CD4-positive, alpha-beta memory T cell (primary cell): ENCODE measurements around the gene ACOT7. TPM values are rescaled to one million over a fixed set of nuclear protein-coding genes. Genes with fewer than 3 reads are reported as not detected.
"Not testable (repeated sequence)": the region's sequence is repeated elsewhere in the genome, so short reads cannot be mapped to it uniquely, and the experiment has no call there.

Source experiments
- CTCF ChIA-PET: fragments of 350-600 bp; sonication (Branson Sonifier 250); formaldehyde crosslinking; loops from one replicate; lab custom pipeline; 2021; ENCODE audit warnings: inconsistent platforms; ENCODE audit not compliant: partially characterized antibody; lab: Charles Lee
- POLR2A ChIA-PET: fragments of 350-600 bp; sonication (Branson Sonifier 250); formaldehyde crosslinking; loops from one replicate; lab custom pipeline; 2021; ENCODE audit not compliant: partially characterized antibody; lab: Charles Lee
- DNase-seq, 5 donors: peaks; one replicate each; pipeline versions ENCODE4 v3.0.0 to v3.0.0-alpha.2; 2020 to 2022; ENCODE audit warnings: mixed read lengths in 1 of 5
- H3K27ac ChIP-seq: one replicate; pipeline ENCODE4 v1.7.0; 2013; ENCODE audit warnings: low read depth, low read length
- H3K27me3 ChIP-seq: 2 replicates; pipeline ENCODE4 v1.7.0; 2013; ENCODE audit warnings: mild to moderate bottlenecking, low read length, moderate library complexity; ENCODE audit not compliant: insufficient read depth
- H3K36me3 ChIP-seq: 2 replicates; pipeline ENCODE4 v1.7.0; 2013; ENCODE audit warnings: mild to moderate bottlenecking, low read length, moderate library complexity; ENCODE audit not compliant: insufficient read depth
- H3K4me1 ChIP-seq: 2 replicates; pipeline ENCODE4 v1.7.0; 2013; ENCODE audit warnings: mild to moderate bottlenecking, low read length, moderate library complexity; ENCODE audit not compliant: insufficient read depth
- H3K4me3 ChIP-seq, 2 donors: one replicate each; pipeline ENCODE4 v1.7.0; 2013; ENCODE audit warnings: low read length in 2 of 2, mild to moderate bottlenecking in 1 of 2
- H3K9me3 ChIP-seq, 2 donors: one replicate each; pipeline ENCODE4 v1.7.0; 2013; ENCODE audit warnings: low read length in 2 of 2, control low read depth in 1 of 2; ENCODE audit not compliant: control insufficient read depth in 1 of 2
- H3K27ac Mint-ChIP-seq, 7 donors: one replicate each; pipeline ENCODE4 v1.8.0; 2020 to 2021; ENCODE audit warnings: mixed read lengths in 7 of 7, mild to moderate bottlenecking in 6 of 7, inconsistent platforms in 3 of 7, moderate library complexity in 3 of 7
- H3K27me3 Mint-ChIP-seq, 2 donors: one replicate each; pipeline ENCODE4 v1.8.0; 2020 to 2021; ENCODE audit warnings: mixed read lengths in 2 of 2
- H3K36me3 Mint-ChIP-seq, 2 donors: one replicate each; pipeline ENCODE4 v1.8.0; 2020 to 2021; ENCODE audit warnings: mixed read lengths in 2 of 2, inconsistent platforms in 1 of 2, mild to moderate bottlenecking in 1 of 2
- H3K4me1 Mint-ChIP-seq, 4 donors: one replicate each; pipeline ENCODE4 v1.8.0; 2020 to 2021; ENCODE audit warnings: mixed read lengths in 4 of 4, mild to moderate bottlenecking in 1 of 4
- H3K4me3 Mint-ChIP-seq, 8 donors: one replicate each; pipeline ENCODE4 v1.8.0; 2020 to 2021; ENCODE audit warnings: mixed read lengths in 8 of 8, mild to moderate bottlenecking in 7 of 8, moderate library complexity in 6 of 8, inconsistent platforms in 3 of 8
- H3K9me3 Mint-ChIP-seq, 8 donors: one replicate each; pipeline ENCODE4 v1.8.0; 2020 to 2021; ENCODE audit warnings: mixed read lengths in 8 of 8, mild to moderate bottlenecking in 5 of 8, inconsistent platforms in 3 of 8, moderate library complexity in 1 of 8
- intact Hi-C: fragments of 100-400 bp; cut with micrococcal nuclease; formaldehyde crosslinking; loops from one replicate; pipeline ENCODE4 v1.15.1; 2023
- microRNA-seq: library from miRNA; unstranded; fragments of <30 nt; microRNA quantifications from one replicate; pipeline ENCODE4 v1.2.0, GENCODE V29; 2021; ENCODE audit warnings: borderline replicate concordance, borderline number of aligned reads, borderline microRNAs expressed, mixed read lengths
- polyA plus RNA-seq, 2 donors: library from polyadenylated mRNA; unstranded; fragments of 300-500 nt; fragmentation: Illumina TruSeq; gene quantifications; one replicate each; pipeline ENCODE4 v1.2.3, GENCODE V29; 2021
- total RNA-seq, 2 experiments: library from RNA; stranded (reverse); gene quantifications; one replicate each; pipeline ENCODE4 v1.2.3, GENCODE V29; 2021

Gene ACOT7
- total and polyA plus RNA-seq, 4 experiments from 2014 or later, result 2.7 to 7.4 (median 4.8) TPM

DNA sequence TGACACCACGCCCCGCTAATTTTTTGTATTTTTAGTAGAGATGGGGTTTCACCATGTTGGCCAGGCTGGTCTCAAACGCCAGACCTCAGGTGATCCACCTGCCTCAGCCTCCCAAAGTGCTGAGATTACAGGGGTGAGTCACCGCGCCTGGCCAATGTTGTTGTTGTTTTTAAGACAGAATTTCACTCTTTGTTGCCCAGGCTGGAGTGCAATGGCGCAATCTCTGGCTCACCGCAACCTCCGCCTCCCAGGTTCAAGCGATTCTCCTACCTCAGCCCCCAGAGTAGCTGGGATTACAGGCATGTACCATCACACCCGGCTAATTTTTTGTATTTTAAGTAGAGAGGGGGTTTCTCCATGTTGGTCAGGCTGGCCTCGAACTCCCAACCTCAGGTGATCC is 173.9 kb downstream of the ACOT7 start:
- H3K27ac Mint-ChIP-seq, H3K9me3 ChIP-seq, H3K4me1 ChIP-seq, H3K27ac ChIP-seq, H3K27me3 ChIP-seq, H3K27me3 Mint-ChIP-seq, H3K9me3 Mint-ChIP-seq, H3K4me3 Mint-ChIP-seq, DNase-seq, H3K4me3 ChIP-seq, intact Hi-C loops, H3K4me1 Mint-ChIP-seq: not testable (repeated sequence)
- peaks cover 11 to 25% of the 10 kb centered on the region in 2 donors for H3K36me3 Mint-ChIP-seq
- POLR2A ChIA-PET, result interaction anchor here (0.6 kb wide), 1 partner anchor 28 kb away, joined by 3 read pairs; no protein-coding TSS in a partner anchor
- CTCF ChIA-PET, result interaction anchor here (1.3 to 1.8 kb wide), 2 partner anchors 15 to 27 kb away, joined by 3 to 5 read pairs; no protein-coding TSS in a partner anchor
- peaks cover 20% of the 10 kb centered on the region for H3K36me3 ChIP-seq

DNA sequence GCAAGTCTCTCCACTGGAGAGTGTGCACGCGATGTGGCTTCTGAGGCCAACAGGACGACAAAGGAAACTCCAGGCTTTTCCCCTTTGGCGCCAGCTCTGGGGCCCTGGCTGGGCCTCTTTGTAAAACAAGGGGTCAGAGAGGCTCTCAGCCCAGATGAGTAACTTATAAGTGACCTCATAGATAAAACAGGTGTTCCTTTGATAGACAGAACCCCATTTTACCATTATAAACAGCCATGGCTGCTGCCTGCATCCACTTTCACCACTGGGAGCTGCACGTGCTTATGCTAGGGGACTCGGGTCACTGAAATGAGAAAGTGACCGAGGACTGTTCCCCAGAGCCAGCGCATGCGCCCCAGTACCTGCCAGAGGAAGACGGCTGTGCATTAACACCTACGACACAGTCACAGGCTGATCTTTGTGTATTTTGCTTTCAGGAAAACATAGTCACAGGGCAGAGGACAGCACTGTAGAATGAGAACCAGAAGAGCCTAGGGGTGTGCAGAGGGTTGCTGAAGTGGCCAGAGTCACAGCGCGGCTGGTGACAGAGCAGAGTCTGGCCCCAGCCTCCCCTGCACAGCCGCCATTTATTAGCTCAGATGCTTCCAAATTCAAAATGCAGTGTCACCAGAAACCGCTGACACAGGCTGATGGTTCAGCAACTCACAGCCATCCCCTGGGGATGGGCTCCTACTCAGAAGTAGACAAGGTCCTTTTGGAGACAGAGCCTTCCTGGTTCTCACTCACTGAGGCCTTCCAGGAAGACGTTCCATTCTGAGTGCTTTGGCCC is 175.0 kb downstream of the ACOT7 start:
- H3K36me3 Mint-ChIP-seq, result peaks cover under 1 to 14% of the 10 kb centered on the region in 2 donors
- POLR2A ChIA-PET, result interaction anchor here (0.6 kb wide), 1 partner anchor 27 kb away, joined by 3 read pairs; no protein-coding TSS in a partner anchor
- no peaks in the 10 kb centered on the region for H3K9me3 Mint-ChIP-seq
- Histone ChIP-seq H3K27ac (no peak overlapping the region), H3K4me3 (no peak overlapping the region), H3K9me3 (no peaks in the 10 kb centered on the region), H3K4me1 (no peaks in the 10 kb centered on the region), H3K36me3 (peaks cover 9% of the 10 kb centered on the region), H3K27me3 (no peaks in the 10 kb centered on the region)
- intact Hi-C loops, result no loop called here
- no peak for DNase-seq
- H3K4me3 Mint-ChIP-seq, result no peak overlapping the region
- no peak overlapping the region for H3K27ac Mint-ChIP-seq
- H3K27me3 Mint-ChIP-seq, result no peaks in the 10 kb centered on the region
- peaks cover 0 to 4% (median 3%) of the 10 kb centered on the region in 4 donors for H3K4me1 Mint-ChIP-seq
- CTCF ChIA-PET, result no interaction called here

Small RNA genes within 50 kb of the gene (microRNA-seq; reads per million reads assigned to microRNA genes)
- not detected for gene MIR4252

Other genes starting within 250 kb of the ACOT7 start
- under 1 TPM; 0.06 to 0.17 TPM for gene CHD5, start 213.4 kb downstream of the ACOT7 start, total RNA-seq
- gene CHD5, start 213.4 kb downstream of the ACOT7 start, polyA plus RNA-seq, result not detected
- 100 to 1,000 TPM; 491 to 503 TPM for gene RPL22, start 194.2 kb downstream of the ACOT7 start, total RNA-seq
- 100 to 1,000 TPM; 215 to 259 TPM for gene RPL22, start 194.2 kb downstream of the ACOT7 start, polyA plus RNA-seq
- gene RNF207, start 187.6 kb downstream of the ACOT7 start, total RNA-seq, result 1 to 10 TPM; 8.7 to 9.4 TPM
- 1 to 10 TPM; 1.7 to 2.0 TPM for gene RNF207, start 187.6 kb downstream of the ACOT7 start, polyA plus RNA-seq
- 10 to 100 TPM; 19.6 to 23.1 TPM for gene ICMT, start 157.8 kb downstream of the ACOT7 start, total RNA-seq
- gene ICMT, start 157.8 kb downstream of the ACOT7 start, polyA plus RNA-seq, result 10 to 100 TPM; 16.1 to 21.3 TPM
- gene HES3, start 149.6 kb downstream of the ACOT7 start, total RNA-seq, result not detected
- not detected for gene HES3, start 149.6 kb downstream of the ACOT7 start, polyA plus RNA-seq
- under 1 TPM; 0.32 to 0.33 TPM for gene GPR153, start 132.7 kb downstream of the ACOT7 start, total RNA-seq
- not detected for gene GPR153, start 132.7 kb downstream of the ACOT7 start, polyA plus RNA-seq
- not detected for gene HES2, start 26.2 kb upstream of the ACOT7 start, total RNA-seq
- gene HES2, start 26.2 kb upstream of the ACOT7 start, polyA plus RNA-seq, result not detected
- gene ESPN, start 31.0 kb upstream of the ACOT7 start, total RNA-seq, result 10 to 100 TPM; 10.9 to 13.5 TPM
- 1 to 10 TPM in 1 of 2 donors, under 1 TPM in 1; 0.48 to 1.8 TPM for gene ESPN, start 31.0 kb upstream of the ACOT7 start, polyA plus RNA-seq
- 100 to 1,000 TPM; 392 to 415 TPM for gene TNFRSF25, start 72.4 kb upstream of the ACOT7 start, total RNA-seq
- gene TNFRSF25, start 72.4 kb upstream of the ACOT7 start, polyA plus RNA-seq, result 10 to 100 TPM; 28.9 to 60.7 TPM
- gene PLEKHG5, start 97.9 kb upstream of the ACOT7 start, total RNA-seq, result 10 to 100 TPM; 10.4 to 11.8 TPM
- 1 to 10 TPM; 1.7 to 2.0 TPM for gene PLEKHG5, start 97.9 kb upstream of the ACOT7 start, polyA plus RNA-seq
- 10 to 100 TPM; 59.9 to 60.9 TPM for gene NOL9, start 160.7 kb upstream of the ACOT7 start, total RNA-seq
- gene NOL9, start 160.7 kb upstream of the ACOT7 start, polyA plus RNA-seq, result 10 to 100 TPM; 12.7 to 32.6 TPM
- gene TAS1R1, start 161.5 kb upstream of the ACOT7 start, total RNA-seq, result not detected
- gene TAS1R1, start 161.5 kb upstream of the ACOT7 start, polyA plus RNA-seq, result not detected
- gene ZBTB48, start 186.2 kb upstream of the ACOT7 start, total RNA-seq, result 10 to 100 TPM; 62.6 to 70.7 TPM
- 10 to 100 TPM; 18.4 to 23.9 TPM for gene ZBTB48, start 186.2 kb upstream of the ACOT7 start, polyA plus RNA-seq
- 10 to 100 TPM; 80.6 to 85.2 TPM for gene KLHL21, start 209.1 kb upstream of the ACOT7 start, total RNA-seq
- gene KLHL21, start 209.1 kb upstream of the ACOT7 start, polyA plus RNA-seq, result 10 to 100 TPM; 18.3 to 32.5 TPM
- gene PHF13, start 220.0 kb upstream of the ACOT7 start, total RNA-seq, result 10 to 100 TPM; 13.1 to 14.7 TPM
- gene PHF13, start 220.0 kb upstream of the ACOT7 start, polyA plus RNA-seq, result 1 to 10 TPM; 2.1 to 6.9 TPM
- 10 to 100 TPM; 29.5 to 34.5 TPM for gene THAP3, start 231.1 kb upstream of the ACOT7 start, total RNA-seq
- 10 to 100 TPM; 13.5 to 18.7 TPM for gene THAP3, start 231.1 kb upstream of the ACOT7 start, polyA plus RNA-seq